Measurements from ENCODE around the gene BZW2.
"Not testable (repeated sequence)": the region's sequence is repeated elsewhere in the genome, so short reads cannot be mapped to it uniquely, and the experiment has no call there.

The BZW2 gene

GRCh38 chr7:16644636-16645592 is 1.1 kb upstream of the BZW2 start:
- DNase-seq (ENCODE audit: extremely low spot score, insufficient read length, low read depth), result no peak
- no peak for FAIRE-seq

DNA sequence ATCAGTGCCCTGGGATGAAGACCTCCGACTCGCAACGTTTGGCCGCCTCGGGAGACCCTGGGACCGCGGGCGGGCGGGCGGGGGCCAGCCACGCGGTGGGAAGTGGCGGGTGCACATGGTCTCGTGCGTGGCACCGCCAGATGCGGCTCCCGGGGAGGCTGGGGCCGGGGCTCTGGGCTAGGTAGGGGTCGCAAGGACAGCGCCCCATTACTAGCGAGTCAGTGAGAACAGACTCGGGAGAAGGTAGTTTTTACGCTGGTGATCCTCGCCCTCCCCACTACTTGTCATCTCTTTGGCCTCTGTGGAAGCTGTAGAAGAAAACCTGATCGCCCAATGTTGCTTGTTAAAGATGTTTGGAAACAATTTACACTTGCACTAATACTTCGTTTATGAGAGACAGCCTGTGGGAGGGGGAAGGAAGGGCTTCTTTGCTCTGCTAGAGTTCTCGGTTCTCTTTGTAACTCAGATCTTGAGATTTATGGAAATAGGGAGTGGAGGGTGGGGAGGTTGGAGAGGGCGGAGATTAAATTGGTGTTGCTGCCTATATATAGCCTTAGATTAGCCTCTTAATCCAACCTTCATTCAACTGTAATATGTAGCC is 591 bp downstream of the BZW2 start:
- no peak for FAIRE-seq
- DNase-seq (ENCODE audit: extremely low spot score, insufficient read length, low read depth), result no peak

DNA sequence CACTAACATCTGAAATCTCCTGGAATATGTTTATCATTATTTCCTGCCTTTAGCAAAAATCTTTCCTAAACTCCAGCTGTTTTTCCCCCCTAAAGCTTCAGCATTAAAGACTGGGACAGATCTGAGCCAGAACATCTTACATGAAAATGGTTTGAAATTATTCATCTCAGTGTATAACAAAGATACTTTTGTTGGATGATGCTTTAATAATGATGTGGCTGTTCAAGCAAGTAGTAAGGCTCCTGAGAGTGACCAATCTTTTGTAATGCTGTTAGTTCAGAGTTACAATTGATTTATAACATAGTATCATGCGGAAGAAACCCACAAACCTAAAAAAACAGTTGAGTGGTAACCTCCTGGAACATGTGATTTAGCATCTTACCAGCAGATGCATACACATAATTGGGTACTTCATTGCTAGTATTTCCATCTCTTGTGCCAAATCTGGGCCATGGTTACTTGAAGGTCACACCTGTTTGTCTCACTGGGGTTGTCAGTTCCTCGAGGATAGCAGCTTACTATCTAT is 1.5 kb downstream of the BZW2 start:
- DNase-seq (ENCODE audit: extremely low spot score, insufficient read length, low read depth) (no peak), FAIRE-seq (no peak)

- DNase-seq (ENCODE audit: extremely low spot score, insufficient read length, low read depth), result no peak
- no peak for FAIRE-seq
These were observed 2.6 kb downstream of the BZW2 start for GRCh38 chr7:16648551-16648950.

DNA sequence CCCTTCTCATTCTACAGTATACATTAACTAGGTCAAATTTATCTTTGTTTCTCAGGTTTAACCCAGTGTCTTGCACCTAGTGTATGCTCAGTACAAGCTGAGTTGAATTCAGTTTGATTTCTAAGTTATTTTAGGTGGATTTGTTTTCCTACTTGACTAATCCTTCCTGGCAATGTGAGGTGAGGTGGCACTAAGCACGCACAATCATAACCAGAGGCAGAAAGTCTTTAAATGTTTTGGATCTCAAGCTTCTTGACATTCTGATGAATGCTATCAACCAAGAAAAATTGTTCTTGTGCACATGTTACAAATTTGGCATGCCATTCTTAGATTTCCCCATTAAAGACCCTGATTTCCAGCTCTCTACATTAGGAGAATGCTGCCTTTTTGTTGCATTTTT is 3.2 kb downstream of the BZW2 start:
- FAIRE-seq (no peak), DNase-seq (ENCODE audit: extremely low spot score, insufficient read length, low read depth) (no peak)

DNA sequence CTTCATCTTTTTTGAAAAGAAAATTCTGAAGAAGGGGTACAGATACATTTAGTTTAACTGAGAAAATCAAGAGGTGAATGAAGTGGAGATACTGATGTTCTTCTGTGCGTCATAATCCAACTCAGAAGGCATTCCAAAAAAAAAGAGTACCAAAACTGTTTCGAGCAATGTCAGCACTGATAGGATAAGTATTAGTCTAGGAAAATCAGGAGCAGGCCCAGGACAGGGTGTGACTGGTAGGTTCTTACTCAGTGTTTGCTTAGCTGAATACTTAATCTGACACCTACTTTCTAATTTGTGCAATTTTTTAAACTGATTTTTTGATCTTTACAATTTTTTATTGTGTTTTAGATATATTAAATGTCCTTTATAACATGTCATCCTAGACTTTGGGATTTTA is 4.3 kb downstream of the BZW2 start:
- FAIRE-seq (no peak), DNase-seq (ENCODE audit: extremely low spot score, insufficient read length, low read depth) (no peak)

DNA sequence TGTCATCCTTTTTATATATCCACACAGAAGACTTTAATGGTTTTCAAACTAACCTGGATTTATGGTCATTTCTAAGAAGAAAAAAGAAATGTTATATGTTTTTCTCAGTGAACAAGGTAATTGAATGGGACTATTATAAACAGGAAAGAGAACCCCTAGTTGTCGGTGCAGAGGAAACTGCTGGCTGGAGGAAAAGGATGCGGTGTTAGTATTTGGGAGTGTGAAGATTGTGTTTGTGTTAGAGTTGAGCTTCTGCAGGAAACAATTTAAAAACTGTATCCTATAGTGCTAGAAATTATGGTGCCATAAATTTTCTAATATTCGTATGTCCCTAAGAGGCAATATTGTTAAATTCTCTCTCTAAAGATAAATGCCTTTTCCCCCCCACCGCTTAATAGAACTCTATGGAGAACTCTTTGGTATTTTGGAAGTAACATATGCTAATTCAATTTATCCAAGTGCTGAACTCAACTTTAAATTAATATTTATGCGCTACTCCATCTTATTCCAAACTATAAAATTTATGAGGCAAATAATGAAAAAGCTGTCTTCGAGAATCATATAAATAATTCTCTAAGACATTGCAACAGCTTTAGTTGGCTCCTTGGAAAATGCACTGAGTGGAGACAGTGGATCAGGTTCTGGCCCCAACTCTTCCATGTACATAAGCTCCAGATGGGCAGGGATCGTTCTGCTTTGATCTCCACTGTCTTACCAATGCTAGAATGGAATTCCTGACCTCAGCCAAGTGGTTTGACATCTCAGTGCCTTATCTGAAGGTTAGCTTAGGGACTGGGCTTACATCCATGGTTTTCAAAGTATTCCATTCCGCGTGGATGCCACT is 5.6 kb downstream of the BZW2 start:
- no peak for DNase-seq (ENCODE audit: extremely low spot score, insufficient read length, low read depth)
- no peak for FAIRE-seq

GRCh38 chr7:16652240-16652583 is 6.2 kb downstream of the BZW2 start:
- no peak for FAIRE-seq
- no peak for DNase-seq (ENCODE audit: extremely low spot score, insufficient read length, low read depth)

DNA sequence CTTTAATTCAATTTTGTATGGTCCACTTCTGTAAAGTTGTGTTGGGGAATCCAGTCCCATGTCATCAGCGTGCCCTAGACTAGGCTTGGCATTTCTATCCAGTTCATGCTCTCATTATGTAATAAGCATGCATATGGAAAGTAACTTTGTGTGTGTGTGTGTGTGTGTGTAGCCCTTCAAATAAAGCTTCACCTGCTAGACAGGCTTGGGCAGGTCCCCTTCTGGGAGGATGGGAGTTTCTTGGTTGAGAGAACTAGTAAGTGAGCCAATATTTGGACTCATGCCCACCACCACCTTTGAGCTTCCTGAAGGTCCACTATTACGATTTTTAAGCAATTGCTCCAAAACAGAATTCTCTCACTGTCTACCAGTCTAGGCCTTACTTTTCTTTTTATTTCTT is 6.9 kb downstream of the BZW2 start:
- FAIRE-seq (no peak), DNase-seq (ENCODE audit: extremely low spot score, insufficient read length, low read depth) (no peak)

DNA sequence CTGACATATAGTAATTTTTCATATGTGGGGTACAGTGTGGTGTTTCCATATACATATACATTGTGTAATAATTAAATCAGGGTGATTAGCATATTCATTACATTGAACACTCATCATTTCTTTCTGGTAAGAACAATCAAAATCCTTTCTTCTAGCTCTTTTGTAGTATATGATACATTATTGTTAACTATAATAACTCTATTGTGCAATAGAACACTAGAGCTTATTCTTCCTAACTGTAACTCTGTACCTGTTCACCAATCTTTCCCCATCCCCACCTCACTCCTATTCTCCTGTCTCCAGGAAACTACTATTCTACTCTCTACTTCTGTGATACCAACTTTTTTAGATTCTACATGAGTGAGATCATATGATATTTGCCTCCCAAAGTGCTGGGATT is 9.4 kb downstream of the BZW2 start:
- no peak for FAIRE-seq
- no peak for DNase-seq (ENCODE audit: extremely low spot score, insufficient read length, low read depth)

DNA sequence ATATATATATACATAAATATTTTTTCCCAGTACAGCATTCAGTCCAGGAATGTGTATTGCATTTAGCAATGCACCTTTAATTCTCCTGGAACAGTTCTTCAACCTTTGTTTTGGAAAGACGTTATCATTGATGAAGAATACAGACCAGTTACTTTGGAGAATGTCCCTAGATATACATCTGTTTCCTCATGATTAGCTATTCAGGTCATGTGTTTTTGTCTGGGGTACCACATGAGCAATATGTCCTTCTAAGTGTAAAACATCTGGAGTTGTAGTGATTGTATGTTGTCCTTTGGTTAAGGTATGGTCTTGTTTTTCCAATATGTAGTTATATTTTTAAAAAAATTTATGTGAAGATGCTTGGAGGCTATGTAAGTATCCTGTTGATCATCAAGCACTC is 10.2 kb downstream of the BZW2 start:
- DNase-seq (ENCODE audit: extremely low spot score, insufficient read length, low read depth), result no peak
- no peak for FAIRE-seq

DNA sequence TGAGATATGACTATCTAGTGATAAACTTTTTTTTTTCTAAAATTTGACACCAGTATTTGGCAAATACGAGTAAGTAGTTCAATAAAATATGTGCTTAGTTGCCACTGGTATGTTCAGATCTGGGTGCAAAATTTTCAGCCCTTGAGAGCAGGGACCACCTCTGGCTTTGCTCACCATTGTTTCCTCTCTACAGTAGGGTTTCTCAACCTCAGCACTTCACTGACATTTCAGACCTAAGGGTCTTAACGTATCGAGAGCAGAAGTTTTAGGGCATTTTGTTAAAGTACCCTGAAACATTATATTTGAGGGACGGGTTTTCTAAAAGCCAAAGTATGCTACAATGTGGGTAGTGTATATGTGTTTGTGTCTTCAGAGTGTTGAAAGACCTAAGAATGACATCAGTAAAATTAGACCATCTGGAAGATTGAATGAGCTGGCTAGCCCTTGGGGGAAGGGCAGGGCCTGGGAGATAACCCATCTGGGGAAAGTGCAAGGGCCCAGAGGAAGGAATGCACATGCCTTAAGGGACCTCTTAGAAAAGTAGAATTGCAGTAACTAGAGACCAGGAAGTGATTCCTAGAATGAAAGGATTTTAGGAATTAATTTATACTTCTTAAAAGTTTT is 11.8 kb downstream of the BZW2 start:
- FAIRE-seq, result no peak

DNA sequence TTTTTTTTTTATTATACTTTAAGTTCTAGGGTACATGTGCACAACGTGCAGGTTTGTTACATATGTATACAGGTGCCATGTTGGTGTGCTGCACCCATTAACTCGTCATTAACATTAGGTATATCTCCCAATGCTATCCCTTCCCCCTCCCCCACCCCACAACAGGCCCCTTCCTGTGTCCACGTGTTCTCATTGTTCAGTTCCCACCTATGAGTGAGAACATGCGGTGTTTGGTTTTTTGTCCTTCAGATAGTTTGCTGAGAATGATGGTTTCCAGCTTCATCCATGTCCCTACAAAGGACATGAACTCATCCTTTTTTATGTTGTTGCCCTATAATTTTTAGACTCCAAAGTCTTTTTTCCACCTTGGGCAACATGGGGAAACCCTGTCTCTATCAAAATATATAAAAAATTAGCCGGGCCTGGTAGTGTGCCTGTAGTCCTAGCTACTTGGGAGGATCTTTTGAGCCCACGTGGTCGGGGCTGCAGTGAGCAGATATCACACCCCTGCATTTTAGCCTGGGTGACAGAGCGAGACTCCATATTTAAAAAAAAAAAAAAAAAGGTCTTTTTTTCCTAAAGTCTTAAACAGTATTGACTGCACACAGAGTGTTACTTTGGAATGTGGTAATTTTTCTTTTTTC is 14.0 kb downstream of the BZW2 start:
- not testable (repeated sequence) for DNase-seq (ENCODE audit: extremely low spot score, insufficient read length, low read depth); FAIRE-seq

More for the DNA sequence above, 11.8 kb downstream of the BZW2 start:
- no peak for DNase-seq (ENCODE audit: extremely low spot score, insufficient read length, low read depth)

DNA sequence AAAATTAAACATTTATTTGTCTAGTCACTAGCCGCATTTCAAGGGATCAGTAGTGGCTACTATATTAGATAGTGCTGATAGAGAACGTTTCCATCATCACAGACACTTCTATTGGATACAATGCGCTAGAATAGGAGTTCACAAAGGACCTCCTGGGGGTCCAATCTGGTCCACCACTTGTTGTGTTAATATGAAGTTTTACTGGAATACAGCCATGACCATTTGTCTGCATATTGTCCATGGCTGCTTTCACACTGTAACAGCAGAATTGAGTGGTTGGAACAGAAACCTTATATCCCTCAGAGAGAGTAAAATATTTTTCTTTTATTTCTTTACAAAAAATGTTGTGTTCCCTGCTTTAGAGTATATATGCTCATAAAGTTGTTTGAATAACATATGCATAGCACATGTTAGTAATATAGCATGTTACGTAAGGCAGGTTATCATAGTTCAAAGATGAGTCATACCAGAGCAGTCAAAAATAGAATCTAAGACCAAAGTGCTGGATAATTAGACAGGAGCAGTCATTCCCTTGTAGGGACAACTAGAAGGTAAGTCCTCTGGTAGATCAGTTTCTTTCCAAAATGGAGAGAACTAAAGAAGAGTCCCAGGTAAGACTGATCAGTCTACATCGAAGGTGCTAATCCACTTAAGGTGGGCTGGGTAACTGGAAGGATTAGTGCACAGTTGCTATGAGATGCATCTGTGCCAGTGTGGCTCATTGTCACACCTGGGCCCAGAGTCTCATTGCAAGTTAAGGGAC is 14.9 kb downstream of the BZW2 start:
- DNase-seq (ENCODE audit: extremely low spot score, insufficient read length, low read depth), result no peak
- FAIRE-seq, result no peak

GRCh38 chr7:16661924-16662323 is 15.9 kb downstream of the BZW2 start:
- no peak for DNase-seq (ENCODE audit: extremely low spot score, insufficient read length, low read depth)
- FAIRE-seq, result no peak

DNA sequence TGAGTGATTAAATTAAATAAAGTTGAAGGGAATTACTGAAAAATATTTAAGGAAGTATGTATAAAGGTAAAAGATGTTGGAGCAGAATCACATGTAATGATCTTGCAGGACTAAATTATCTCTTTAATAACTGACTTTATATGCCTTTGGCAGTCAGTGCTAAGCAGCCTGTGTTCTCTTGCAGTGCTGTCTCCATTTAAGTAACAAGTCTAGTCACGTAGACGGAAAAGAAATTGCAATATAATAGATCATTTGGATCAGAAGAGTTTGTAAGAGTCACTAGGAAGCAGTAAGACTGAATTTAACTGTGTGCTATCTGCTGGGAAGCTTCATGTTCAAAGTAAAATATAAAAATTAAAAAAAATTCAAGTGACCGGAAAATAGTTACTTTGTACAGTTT is 21.4 kb downstream of the BZW2 start:
- no peak for FAIRE-seq
- DNase-seq (ENCODE audit: extremely low spot score, insufficient read length, low read depth), result no peak

DNA sequence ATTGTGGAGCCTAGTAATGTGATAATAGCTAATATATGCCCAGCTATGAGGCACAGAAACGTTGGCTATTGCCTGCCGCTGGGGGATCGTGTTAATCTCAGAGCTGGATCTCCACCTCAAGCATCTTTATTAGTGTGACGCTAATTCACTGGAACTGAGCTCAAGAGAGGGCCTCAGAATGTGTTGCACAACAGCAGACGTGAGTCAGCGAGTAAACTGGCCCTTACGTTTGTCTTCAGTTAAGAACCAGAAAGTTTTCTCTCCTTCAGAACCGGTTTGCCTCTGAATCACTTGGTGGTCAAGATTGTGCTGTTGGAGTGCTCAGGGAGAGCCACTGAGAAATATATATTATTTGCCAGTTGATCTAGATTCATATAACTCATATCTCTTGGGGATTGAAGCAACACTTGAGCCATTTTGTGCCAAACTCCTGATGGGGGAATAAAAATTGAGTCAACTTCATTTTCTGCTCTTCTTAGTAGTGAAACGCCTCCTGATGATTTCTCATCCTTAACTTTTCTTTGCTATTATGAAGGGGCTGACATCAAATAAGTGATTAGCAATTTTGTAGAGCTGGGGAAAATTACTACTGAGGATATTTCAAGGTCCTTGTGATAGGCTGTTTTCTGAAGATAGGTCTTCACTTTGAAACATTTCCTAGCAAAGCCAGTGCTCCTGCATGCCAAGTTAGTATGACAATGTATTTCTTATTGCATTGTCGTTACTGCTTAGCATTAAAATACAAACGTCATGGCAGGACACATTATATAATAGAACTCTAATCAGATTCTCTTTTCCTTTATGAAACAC is 22.3 kb downstream of the BZW2 start:
- DNase-seq (ENCODE audit: extremely low spot score, insufficient read length, low read depth) (no peak), FAIRE-seq (no peak)

DNA sequence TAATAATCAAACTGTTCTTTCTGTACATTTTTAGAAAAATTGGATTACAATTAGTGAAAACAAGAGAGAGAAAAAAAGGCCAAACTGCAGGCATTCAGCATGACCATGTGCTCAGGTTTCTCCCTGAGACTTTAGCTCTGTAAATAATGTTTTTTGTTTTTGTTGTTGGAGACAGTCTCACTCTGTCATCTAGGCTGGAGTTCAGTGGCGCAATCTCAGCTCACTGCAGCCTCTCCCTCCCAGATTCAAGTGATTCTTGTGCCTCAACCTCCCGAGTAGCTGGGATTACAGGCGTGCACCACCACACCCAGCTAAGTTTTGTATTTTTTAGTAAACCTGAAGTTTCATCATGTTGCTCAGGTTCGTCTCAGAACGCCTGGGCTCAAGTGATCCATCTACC is 23.0 kb downstream of the BZW2 start:
- FAIRE-seq (no peak), DNase-seq (ENCODE audit: extremely low spot score, insufficient read length, low read depth) (no peak)
